Skin epidermis (tissue), 12 donors: ENCODE measurements around the gene SEMA3A.
"Not testable (repeated sequence)": the region's sequence is repeated elsewhere in the genome, so short reads cannot be mapped to it uniquely, and the experiment has no call there.

Experiments used
- H3K27ac ChIP-seq, 21 experiments: fragments of 200-600 bp; sonication (generic) in 11 of 21; one replicate each; pipeline ENCODE4 v1.5.0; 2020; ENCODE audit warnings: mild to moderate bottlenecking in 3 of 21, inconsistent platforms in 2 of 21, moderate library complexity in 2 of 21
- H3K4me3 ChIP-seq, 7 experiments: fragments of 200-600 bp; sonication (generic) in 2 of 7; one replicate each; pipeline ENCODE4 v1.5.0; 2020; ENCODE audit warnings: inconsistent platforms in 2 of 7, mild to moderate bottlenecking in 2 of 7, moderate library complexity in 1 of 7

SEMA3A gene

GRCh38 chr7:84077336-84077735 is 117.3 kb downstream of the SEMA3A start:
- H3K4me3 ChIP-seq: no peak overlapping the region
- H3K27ac ChIP-seq: no peak overlapping the region

GRCh38 chr7:84076219-84076618 is 118.4 kb downstream of the SEMA3A start:
- Histone ChIP-seq H3K27ac (no peak overlapping the region), H3K4me3 (no peak overlapping the region)

- H3K4me3 ChIP-seq: no peak overlapping the region
- no peak overlapping the region for H3K27ac ChIP-seq
These were observed 121.3 kb downstream of the SEMA3A start for GRCh38 chr7:84073186-84073875.

GRCh38 chr7:84070770-84071169 is 123.8 kb downstream of the SEMA3A start:
- H3K4me3 ChIP-seq: no peak overlapping the region
- no peak overlapping the region for H3K27ac ChIP-seq

- Histone ChIP-seq H3K4me3 (no peak overlapping the region), H3K27ac (no peak overlapping the region)
These were observed 124.5 kb downstream of the SEMA3A start for GRCh38 chr7:84069999-84070500.

GRCh38 chr7:84069033-84069432 is 125.6 kb downstream of the SEMA3A start:
- Histone ChIP-seq H3K4me3 (no peak overlapping the region), H3K27ac (no peak overlapping the region)

- H3K4me3 ChIP-seq, H3K27ac ChIP-seq: not testable (repeated sequence)
These were observed 132.1 kb downstream of the SEMA3A start for GRCh38 chr7:84062489-84062901.

GRCh38 chr7:84060760-84061261 is 133.8 kb downstream of the SEMA3A start:
- H3K27ac ChIP-seq: no peak overlapping the region
- H3K4me3 ChIP-seq: no peak overlapping the region

GRCh38 chr7:84060000-84060399 is 134.6 kb downstream of the SEMA3A start:
- Histone ChIP-seq H3K4me3 (no peak overlapping the region), H3K27ac (no peak overlapping the region)

GRCh38 chr7:84058311-84059076 is 136.1 kb downstream of the SEMA3A start:
- Histone ChIP-seq H3K4me3 (no peak overlapping the region), H3K27ac (no peak overlapping the region)

- Histone ChIP-seq H3K4me3 (no peak overlapping the region), H3K27ac (no peak overlapping the region)
These were observed 137.0 kb downstream of the SEMA3A start for GRCh38 chr7:84057576-84057975.

GRCh38 chr7:84055904-84056605 is 138.5 kb downstream of the SEMA3A start:
- no peak overlapping the region for H3K27ac ChIP-seq
- H3K4me3 ChIP-seq: no peak overlapping the region

GRCh38 chr7:84055199-84055598 is 139.4 kb downstream of the SEMA3A start:
- H3K4me3 ChIP-seq, H3K27ac ChIP-seq: not testable (repeated sequence)

- Histone ChIP-seq H3K27ac (no peak overlapping the region), H3K4me3 (no peak overlapping the region)
These were observed 145.3 kb downstream of the SEMA3A start for GRCh38 chr7:84049071-84049836.

GRCh38 chr7:84047085-84047484 is 147.5 kb downstream of the SEMA3A start:
- H3K4me3 ChIP-seq: no peak overlapping the region
- no peak overlapping the region for H3K27ac ChIP-seq

- no peak overlapping the region for H3K27ac ChIP-seq
- H3K4me3 ChIP-seq: no peak overlapping the region
These were observed 149.8 kb downstream of the SEMA3A start for GRCh38 chr7:84044834-84045233.

GRCh38 chr7:84043661-84044191 is 150.9 kb downstream of the SEMA3A start:
- H3K27ac ChIP-seq: no peak overlapping the region
- H3K4me3 ChIP-seq: no peak overlapping the region

- no peak overlapping the region for H3K27ac ChIP-seq
- no peak overlapping the region for H3K4me3 ChIP-seq
These were observed 152.5 kb downstream of the SEMA3A start for GRCh38 chr7:84042110-84042539.

- no peak overlapping the region for H3K4me3 ChIP-seq
- H3K27ac ChIP-seq: no peak overlapping the region
These were observed 152.9 kb downstream of the SEMA3A start for GRCh38 chr7:84041649-84042048.
